H1 (cell line): ENCODE data around the gene ZNF182. TPM values are rescaled to one million over a fixed set of nuclear protein-coding genes. Genes with fewer than 3 reads are reported as not detected.

Experiments
- CTCF ChIA-PET: fragments of 300-600 bp; sonication (Branson Sonifier 250); formaldehyde crosslinking; loops from one replicate; lab custom pipeline; 2021; ENCODE audit not compliant: partially characterized antibody; lab: Charles Lee
- POLR2A ChIA-PET: fragments of 300-600 bp; sonication (Branson Sonifier 250); formaldehyde crosslinking; loops from one replicate; lab custom pipeline; 2021; ENCODE audit warnings: inconsistent platforms; ENCODE audit not compliant: partially characterized antibody; lab: Charles Lee
- DNase-seq, 2 experiments: peaks; one replicate each; pipeline versions ENCODE4 v3.0.0 to v3.0.0-alpha.2; 2010 to 2022; ENCODE audit warnings: low spot score in 2 of 2, low read depth in 1 of 2, mixed read lengths in 1 of 2
- FAIRE-seq: peaks from 2 replicates; lab custom pipeline; 2011; peaks lifted over from hg19 to GRCh38; lab: Jason Lieb, UNC
- H2AFZ ChIP-seq: 2 replicates; pipeline ENCODE4 v1.8.1; 2012; ENCODE audit warnings: low read length, inconsistent platforms
- H2AK5ac ChIP-seq: 2 replicates; pipeline ENCODE4 v1.6.1; 2013; ENCODE audit warnings: low read depth, low read length
- H2BK120ac ChIP-seq: replicated peaks from 2 replicates; pipeline ENCODE3; 2013; ENCODE audit warnings: low read depth, low read length, inconsistent platforms
- H2BK12ac ChIP-seq: 2 replicates; pipeline ENCODE4 v1.6.1; 2013; ENCODE audit warnings: low read depth, low read length
- H2BK15ac ChIP-seq: 2 replicates; pipeline ENCODE4 v1.6.1; 2013; ENCODE audit warnings: low read length
- H2BK20ac ChIP-seq: 2 replicates; pipeline ENCODE4 v1.6.1; 2013; ENCODE audit warnings: low read length
- H2BK5ac ChIP-seq: 2 replicates; pipeline ENCODE4 v1.6.1; 2013; ENCODE audit warnings: low read depth, low read length
- H3K14ac ChIP-seq: 2 replicates; pipeline ENCODE4 v1.6.1; 2013; ENCODE audit warnings: inconsistent platforms; ENCODE audit not compliant: insufficient read length
- H3K18ac ChIP-seq: 2 replicates; pipeline ENCODE4 v1.6.1; 2013; ENCODE audit warnings: low read length; ENCODE audit errors: extremely low read depth
- H3K23ac ChIP-seq: 2 replicates; pipeline ENCODE4 v1.6.1; 2013; ENCODE audit warnings: inconsistent platforms; ENCODE audit not compliant: insufficient read length
- H3K23me2 ChIP-seq: 2 replicates; pipeline ENCODE4 v1.6.1; 2013; ENCODE audit warnings: low read depth, low read length
- H3K27ac ChIP-seq: 2 replicates; pipeline ENCODE4 v1.6.1; 2011; ENCODE audit warnings: low read depth, low read length, inconsistent platforms
- H3K27me3 ChIP-seq, 4 experiments: replicated peaks in 1 of 4; 1 replicate in 1 of 4; 2 replicates in 3 of 4; pipeline versions ENCODE4 v1.6.1 to v1.8.1; 2011 to 2013; ENCODE audit warnings: low read length in 3 of 4, mild to moderate bottlenecking in 3 of 4, inconsistent platforms in 2 of 4, mixed read lengths in 2 of 4, moderate library complexity in 1 of 4; ENCODE audit not compliant: control insufficient read depth in 3 of 4, insufficient read depth in 3 of 4; ENCODE audit errors: extremely low read depth in 1 of 4
- H3K36me3 ChIP-seq, 4 experiments: 2 replicates each; pipeline versions ENCODE4 v1.6.1 to v1.8.1; 2011 to 2013; ENCODE audit warnings: mild to moderate bottlenecking in 4 of 4, low read length in 3 of 4, moderate library complexity in 2 of 4, control low read depth in 1 of 4, inconsistent platforms in 1 of 4; ENCODE audit not compliant: insufficient read depth in 4 of 4, control insufficient read depth in 2 of 4
- H3K4ac ChIP-seq: replicated peaks from 2 replicates; pipeline ENCODE3; 2013; ENCODE audit warnings: low read length, low read depth, mixed read lengths, inconsistent platforms; ENCODE audit not compliant: insufficient read length
- H3K4me1 ChIP-seq, 4 experiments: replicated peaks in 1 of 4; 1 replicate in 1 of 4; 2 replicates in 3 of 4; pipeline versions ENCODE4 v1.6.1 to v1.8.1; 2011 to 2013; ENCODE audit warnings: low read length in 3 of 4, inconsistent platforms in 2 of 4, mixed read lengths in 1 of 4; ENCODE audit not compliant: insufficient read depth in 4 of 4, control insufficient read depth in 3 of 4
- H3K4me2 ChIP-seq, 2 experiments: 2 replicates each; pipeline versions ENCODE4 v1.6.1 to v1.8.1; 2011 to 2013; ENCODE audit warnings: low read depth in 2 of 2, low read length in 2 of 2, control low read depth in 1 of 2, inconsistent platforms in 1 of 2, mild to moderate bottlenecking in 1 of 2; ENCODE audit not compliant: insufficient read depth in 1 of 2
- H3K4me3 ChIP-seq, 4 experiments: fragments of 200-600, 300-600 bp in 1 of 4; sonication (generic), shearing (Covaris generic), sonication (Bioruptor Twin) in 1 of 4; 2 replicates each; pipeline versions ENCODE4 v1.5.1 to v1.8.1; 2011 to 2016; ENCODE audit warnings: low read length in 4 of 4, low read depth in 3 of 4, control low read depth in 2 of 4, inconsistent platforms in 2 of 4, mild to moderate bottlenecking in 2 of 4, mixed read lengths in 1 of 4, moderate library complexity in 1 of 4; ENCODE audit not compliant: insufficient read depth in 2 of 4; ENCODE audit errors: extremely low read depth in 1 of 4
- H3K56ac ChIP-seq: replicated peaks from 2 replicates; pipeline ENCODE3; 2013; ENCODE audit warnings: low read depth, mild to moderate bottlenecking, mixed read lengths, low read length, inconsistent platforms; ENCODE audit not compliant: insufficient read length
- H3K79me1 ChIP-seq: 2 replicates; pipeline ENCODE4 v1.6.1; 2013; ENCODE audit warnings: low read depth, low read length, control low read depth
- H3K79me2 ChIP-seq, 2 experiments: 2 replicates each; pipeline versions ENCODE4 v1.6.1 to v1.8.1; 2012 to 2013; ENCODE audit warnings: low read length in 2 of 2, mild to moderate bottlenecking in 2 of 2, inconsistent platforms in 1 of 2; ENCODE audit not compliant: insufficient read depth in 2 of 2, control insufficient read depth in 1 of 2
- H3K9ac ChIP-seq, 4 experiments: replicated peaks in 1 of 4; 1 replicate in 1 of 4; 2 replicates in 3 of 4; pipeline versions ENCODE4 v1.6.1 to v1.8.1; 2011 to 2013; ENCODE audit warnings: low read depth in 3 of 4, low read length in 3 of 4, control low read depth in 2 of 4, mild to moderate bottlenecking in 2 of 4, moderate library complexity in 2 of 4, inconsistent platforms in 1 of 4; ENCODE audit errors: extremely low read depth in 1 of 4
- H3K9me3 ChIP-seq, 2 experiments: 2 replicates each; pipeline versions ENCODE4 v1.6.1 to v1.8.1; 2012 to 2013; ENCODE audit warnings: mild to moderate bottlenecking in 2 of 2, moderate library complexity in 2 of 2, control low read depth in 1 of 2, inconsistent platforms in 1 of 2, low read depth in 1 of 2, low read length in 1 of 2, mixed read lengths in 1 of 2; ENCODE audit not compliant: insufficient read depth in 2 of 2
- H4K20me1 ChIP-seq, 2 experiments: replicated peaks in 1 of 2; 2 replicates each; pipeline versions ENCODE3 to v1.8.1; 2011 to 2013; ENCODE audit warnings: inconsistent platforms in 2 of 2, low read length in 2 of 2, mild to moderate bottlenecking in 1 of 2; ENCODE audit not compliant: insufficient read depth in 2 of 2, control insufficient read depth in 1 of 2
- H4K5ac ChIP-seq: 2 replicates; pipeline ENCODE4 v1.6.1; 2013; ENCODE audit warnings: low read length, low read depth, mixed read lengths, inconsistent platforms; ENCODE audit not compliant: insufficient read length
- H4K8ac ChIP-seq: 2 replicates; pipeline ENCODE4 v1.8.0; 2013; ENCODE audit warnings: mild to moderate bottlenecking, moderate library complexity, low read length, inconsistent platforms; ENCODE audit not compliant: insufficient read depth; ENCODE audit errors: extremely low read depth
- H4K91ac ChIP-seq: replicated peaks from 2 replicates; pipeline ENCODE3; 2013; ENCODE audit warnings: low read length, mixed read lengths, inconsistent platforms; ENCODE audit not compliant: insufficient read length
- BCL11A ChIP-seq, 2 experiments: IDR thresholded peaks; one replicate each; pipeline ENCODE4 v1.6.1; 2011; ENCODE audit warnings: low read depth in 2 of 2, low read length in 2 of 2, mild to moderate bottlenecking in 2 of 2
- E2F6 ChIP-seq: IDR thresholded peaks from 2 replicates; pipeline ENCODE4 v1.6.1; 2012; ENCODE audit warnings: inconsistent platforms
- FOSL1 ChIP-seq: IDR thresholded peaks from 2 replicates; pipeline ENCODE4 v1.6.1; 2011; ENCODE audit warnings: mild to moderate bottlenecking, low read depth, low read length, moderate library complexity; ENCODE audit not compliant: insufficient read depth
- JUND ChIP-seq: IDR thresholded peaks from 2 replicates; pipeline ENCODE4 v1.6.1; 2011; ENCODE audit warnings: mild to moderate bottlenecking, improper control_type of control experiment, low read length
- KDM4A ChIP-seq: IDR thresholded peaks from one replicate; pipeline ENCODE4 v1.7.1; 2012; ENCODE audit warnings: low read depth, mild to moderate bottlenecking, moderate library complexity, low read length, inconsistent platforms; ENCODE audit not compliant: severe bottlenecking
- NRF1 ChIP-seq: IDR thresholded peaks from 2 replicates; pipeline ENCODE4 v1.6.1; 2011; ENCODE audit warnings: mild to moderate bottlenecking, low read depth, low read length, improper control_type of control experiment
- POLR2A ChIP-seq, 2 experiments: IDR thresholded peaks; 1 replicate in 1 of 2; 2 replicates in 1 of 2; pipeline ENCODE4 v1.6.1; 2011; ENCODE audit warnings: low read depth in 2 of 2, low read length in 2 of 2, mild to moderate bottlenecking in 2 of 2; ENCODE audit errors: control extremely low read depth in 1 of 2
- POU5F1 ChIP-seq: IDR thresholded peaks from 2 replicates; pipeline ENCODE4 v1.6.1; 2011; ENCODE audit warnings: low read depth, mild to moderate bottlenecking, low read length, moderate library complexity
- SP1 ChIP-seq: IDR thresholded peaks from 2 replicates; pipeline ENCODE4 v1.6.1; 2011; ENCODE audit warnings: low read depth, low read length
- SUZ12 ChIP-seq: fragments of 200-600 bp; sonication (generic); IDR thresholded peaks from 2 replicates; pipeline ENCODE4 v1.6.1; 2012; ENCODE audit warnings: mild to moderate bottlenecking, inconsistent platforms, low read length, moderate library complexity, mixed read lengths
- USF2 ChIP-seq: IDR thresholded peaks from 2 replicates; pipeline ENCODE4 v1.6.1; 2011; ENCODE audit warnings: low read length, improper control_type of control experiment
- WGBS, 2 experiments: shearing (Covaris generic) in 1 of 2; methylation state at CpG; one replicate each; pipeline versions ENCODE4 v1.1.6 to v1.1.7; 2013 to 2015; ENCODE audit warnings: low lambda C conversion rate in 2 of 2, mixed read lengths in 2 of 2, inconsistent platforms in 1 of 2, low coverage in 1 of 2, missing lambda C conversion rate in 1 of 2; ENCODE audit not compliant: insufficient replicate concordance in 2 of 2, insufficient coverage in 1 of 2, insufficient read length in 1 of 2; ENCODE audit errors: extremely low coverage in 1 of 2, missing lambda C conversion rate in 1 of 2; 5-methylcytosine and 5-hydroxymethylcytosine counted together
- polyA plus RNA-seq, 7 experiments: library from polyadenylated mRNA; depleted of rRNA in 3 of 7; stranded (reverse) in 5 of 7; unstranded in 2 of 7; fragments of >200 nt in 5 of 7; fragments of 200-250 nt in 2 of 7; gene quantifications; 1 replicate in 5 of 7; 2 replicates in 1 of 7; 4 replicates in 1 of 7; pipeline versions ENCODE4 v1.2.1 to v1.2.3, GENCODE V29; 2011 to 2013; ENCODE audit warnings: missing spikeins in 2 of 7, mixed read lengths in 2 of 7
- total RNA-seq: library from RNA; stranded (reverse); fragmentation: NEBNext Ultra II Directional; extraction: Animal tissue kit (Norgen Biotek cat#: 25700); gene quantifications from 2 replicates; pipeline ENCODE4 v1.2.1, GENCODE V29; 2021

ZNF182 gene
- total and polyA plus RNA-seq, 2 of the 8 experiments (the other 6 are each of a cell fraction or from before 2014, with no cell fraction given): 1.3 to 8.2 TPM

DNA sequence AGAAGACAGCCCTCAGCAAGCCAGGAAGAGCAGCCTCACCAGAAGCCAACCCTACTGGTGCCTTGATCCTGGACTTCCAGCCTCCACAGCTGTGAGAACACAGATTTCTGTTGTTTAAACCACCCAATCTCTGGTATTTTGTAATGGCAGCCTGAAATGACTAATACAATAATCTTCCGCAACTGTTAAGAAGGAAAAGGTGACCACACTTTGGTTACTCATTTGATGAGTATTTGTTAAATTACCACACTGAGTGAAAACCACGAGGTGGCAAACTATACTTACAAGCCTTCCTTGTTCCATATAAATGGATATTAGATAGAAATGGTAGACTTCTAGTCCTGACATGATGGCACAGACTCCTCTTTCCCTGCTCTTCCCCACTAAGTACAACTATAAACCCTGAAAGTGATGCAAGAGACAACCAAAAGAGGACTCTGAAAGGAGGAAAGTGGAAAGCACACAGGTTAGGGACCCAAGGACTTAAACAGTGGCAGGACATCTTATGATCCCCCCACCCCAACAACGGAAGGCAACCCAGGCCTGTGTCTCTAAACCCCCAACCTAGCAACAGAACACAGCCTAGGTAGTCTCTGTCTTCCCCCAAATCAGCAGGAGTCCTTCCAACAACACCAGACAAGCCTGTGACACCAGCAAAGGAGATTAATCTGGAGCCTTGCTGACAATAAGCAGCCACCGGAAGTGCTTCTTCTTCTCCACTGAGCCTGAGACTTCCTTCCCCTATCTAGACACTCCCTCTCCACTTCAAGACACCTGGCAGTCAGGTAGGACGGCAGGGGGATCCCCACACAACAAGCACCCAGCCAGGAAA lies 12.3 kb downstream of the ZNF182 start:
- Histone ChIP-seq H3K23me2 (no peaks in the 10 kb centered on the region), H3K4me1 (no peaks in the 10 kb centered on the region), H3K18ac (no peak overlapping the region), H3K27ac (no peak overlapping the region), H4K20me1 (no peaks in the 10 kb centered on the region), H2BK20ac (no peak overlapping the region), H4K91ac (no peak overlapping the region), H4K8ac (no peak overlapping the region), H3K56ac (no peak overlapping the region), H2BK120ac (no peak overlapping the region), H3K9ac (no peak overlapping the region), H3K9me3 (no peaks in the 10 kb centered on the region), H2BK5ac (no peak overlapping the region), H3K23ac (no peak overlapping the region), H3K4ac (no peak overlapping the region), H3K79me1 (no peaks in the 10 kb centered on the region), H3K4me2 (no peak overlapping the region), H2AFZ (no peak overlapping the region), H2BK12ac (no peak overlapping the region), H4K5ac (no peak overlapping the region), H2BK15ac (no peak overlapping the region), H2AK5ac (no peak overlapping the region), H3K79me2 (peaks cover 0 to 7% of the 10 kb centered on the region in 2 experiments; a peak in 2 of 4 replicates), H3K4me3 (no peak overlapping the region), H3K27me3 (no peaks in the 10 kb centered on the region), H3K14ac (no peak overlapping the region), H3K36me3 (no peaks in the 10 kb centered on the region; a peak in 1 of 8 replicates)
- no peak for FAIRE-seq
- 82% methylated on average over 4 of the region's 5 CpGs; no CpG with 5 or more reads in 1 of the 2 experiments for WGBS, 2 experiments
- no peak for DNase-seq
- ChIA-PET POLR2A (no interaction called here), CTCF (no interaction called here)
- TF ChIP-seq POU5F1: no peak
- TF ChIP-seq KDM4A: no peak
- TF ChIP-seq FOSL1: no peak
- TF ChIP-seq JUND: no peak
- TF ChIP-seq BCL11A (IDR thresholded peaks at IDR 0.05; ENCODE audit: low read depth in 2 of 2, low read length in 2 of 2): no peak
- TF ChIP-seq NRF1: no peak
- no peak for TF ChIP-seq POLR2A (IDR thresholded peaks at IDR 0.05; ENCODE audit: control extremely low read depth in 1 of 2, low read depth in 2 of 2, low read length in 2 of 2)
- TF ChIP-seq E2F6: no peak
- no peak for TF ChIP-seq USF2
- TF ChIP-seq SUZ12: no peak
- no peak for TF ChIP-seq SP1
